NCI-H2196 treated with DMSO at 0.1 percent for 48 hours (cell line): ENCODE results near the gene FAM53C.
A peak's percentile ranks its signal among the peaks of the same experiment; 100 is the strongest.

Source experiments
- DNase-seq: peaks from one replicate; lab custom pipeline; 2025; ENCODE audit not compliant: unreplicated experiment; lab: John Stamatoyannopoulos, UW

Gene FAM53C

GRCh38 chr5:138351056-138351455, 13.0 kb downstream of the FAM53C start:
- DNase-seq: no peak

- no peak for DNase-seq
Observed at GRCh38 chr5:138351517-138351916, 13.5 kb downstream of the FAM53C start.

DNA sequence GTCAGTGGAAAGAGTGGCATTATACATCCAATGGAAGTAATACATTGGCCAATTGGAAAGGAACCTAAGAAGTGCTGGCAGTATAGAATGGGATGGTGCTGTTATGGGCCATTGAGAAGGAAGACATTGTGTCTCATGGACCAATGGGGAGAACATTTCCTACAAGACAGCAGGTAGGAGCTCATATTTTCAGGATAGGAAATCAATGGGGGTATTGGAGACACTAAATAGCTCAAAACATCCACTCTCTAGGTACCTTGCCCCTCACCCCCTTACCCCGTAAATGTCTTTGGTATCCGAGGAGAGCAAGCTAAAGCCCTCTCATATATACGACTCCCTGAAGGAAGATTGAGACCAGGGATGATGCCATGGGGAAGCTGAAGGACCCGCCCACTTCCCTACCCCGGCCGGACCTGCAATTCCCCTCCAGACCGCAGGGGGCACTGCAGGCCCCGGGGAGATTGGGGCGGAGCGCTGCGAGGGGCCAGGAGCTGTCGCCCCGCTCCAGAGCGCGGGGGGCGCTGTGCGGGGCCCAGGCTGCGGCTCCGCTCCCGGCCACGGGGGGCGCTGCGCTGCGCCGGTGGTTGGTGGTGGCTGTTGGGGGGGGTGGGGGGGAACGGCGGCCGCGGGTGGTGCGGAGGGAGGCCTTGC, 14.1 kb downstream of the FAM53C start, which contains the start of gene KDM3B:
TSS of gene KDM3B (plus strand) at position 615 of the 651 bp plus-strand sequence. CDS start 111 bp downstream, outside the sequence.
- DNase-seq: peak; percentile 84

DNA sequence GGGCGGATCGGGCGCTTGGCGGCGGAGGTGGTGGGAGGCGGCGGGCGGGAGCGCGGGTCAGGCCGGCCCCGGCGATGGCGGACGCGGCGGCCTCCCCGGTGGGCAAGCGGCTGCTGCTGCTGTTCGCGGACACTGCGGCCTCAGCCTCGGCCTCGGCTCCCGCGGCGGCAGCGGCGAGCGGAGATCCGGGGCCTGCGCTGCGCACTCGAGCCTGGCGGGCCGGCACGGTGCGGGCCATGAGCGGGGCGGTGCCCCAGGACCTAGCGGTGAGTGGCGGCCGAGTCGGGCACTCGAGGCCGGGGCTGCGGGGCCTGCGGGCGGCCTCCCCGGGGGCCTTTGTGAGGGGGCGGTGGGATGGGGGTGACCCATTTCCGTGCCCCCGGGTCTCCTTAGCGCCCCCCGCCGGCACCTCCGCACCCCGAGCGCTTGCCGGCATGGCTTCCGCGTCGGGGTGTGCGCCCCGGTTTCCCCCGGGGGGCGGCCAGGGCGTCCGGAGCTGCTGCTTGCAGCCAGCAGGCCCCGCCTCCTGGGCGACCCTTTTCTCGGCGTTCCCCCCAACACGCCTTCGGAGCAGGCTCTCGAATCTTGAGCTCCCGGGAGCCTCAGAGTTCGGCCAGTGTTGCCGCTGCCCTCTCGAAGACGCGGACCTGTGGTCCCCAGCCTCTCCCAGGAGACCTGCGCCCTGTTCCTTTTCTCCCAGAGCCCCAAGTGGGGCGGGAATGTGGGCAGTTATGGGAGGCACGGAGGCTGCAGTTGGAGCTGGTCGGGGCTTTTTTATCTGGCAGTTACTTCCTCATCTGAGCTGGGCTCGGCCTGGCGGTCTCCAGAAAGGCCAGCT, 14.9 kb downstream of the FAM53C start:
- DNase-seq: no peak

GRCh38 chr5:138353560-138354080, 15.6 kb downstream of the FAM53C start:
- DNase-seq: no peak

DNA sequence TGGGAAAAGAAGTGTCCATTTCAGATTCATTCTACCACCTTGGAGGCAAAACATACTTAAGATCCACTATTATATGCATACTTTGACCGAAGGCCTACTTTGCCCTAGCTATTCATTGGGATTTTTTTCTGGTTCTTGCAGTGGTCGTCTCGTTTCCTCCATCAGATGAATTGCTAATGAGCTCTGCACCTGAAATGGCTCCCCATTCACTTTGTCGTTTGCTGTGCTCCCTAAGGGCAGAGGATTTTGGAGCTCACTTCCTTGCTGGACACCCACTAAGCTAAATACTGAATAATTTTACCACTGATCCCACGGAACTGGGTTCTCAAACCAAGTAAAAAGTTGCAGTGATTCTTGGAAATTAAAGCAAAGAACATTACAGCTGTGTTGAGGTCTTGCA, 16.3 kb downstream of the FAM53C start:
- DNase-seq: no peak

DNA sequence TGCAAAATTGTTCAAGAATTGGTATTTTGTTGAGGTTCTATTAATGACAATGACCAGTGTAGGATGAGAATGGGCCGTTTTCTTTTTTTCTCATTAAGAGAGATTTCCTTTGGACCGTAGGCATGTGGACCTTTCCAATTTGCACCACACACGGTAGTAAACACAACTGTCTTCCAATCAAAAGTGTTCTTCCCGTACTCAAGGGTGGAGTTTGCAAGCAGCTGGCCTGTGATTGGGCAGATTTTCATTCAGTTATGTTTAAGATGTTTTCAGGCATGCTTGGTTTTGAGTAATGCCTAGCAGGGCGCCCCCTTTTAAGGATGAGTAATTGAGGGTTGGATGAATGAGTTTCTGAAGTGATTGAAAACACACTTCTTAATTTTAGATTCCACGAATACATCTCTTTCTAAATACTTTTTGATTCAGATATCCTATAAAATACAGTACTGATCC, 16.9 kb downstream of the FAM53C start:
- DNase-seq: no peak

DNA sequence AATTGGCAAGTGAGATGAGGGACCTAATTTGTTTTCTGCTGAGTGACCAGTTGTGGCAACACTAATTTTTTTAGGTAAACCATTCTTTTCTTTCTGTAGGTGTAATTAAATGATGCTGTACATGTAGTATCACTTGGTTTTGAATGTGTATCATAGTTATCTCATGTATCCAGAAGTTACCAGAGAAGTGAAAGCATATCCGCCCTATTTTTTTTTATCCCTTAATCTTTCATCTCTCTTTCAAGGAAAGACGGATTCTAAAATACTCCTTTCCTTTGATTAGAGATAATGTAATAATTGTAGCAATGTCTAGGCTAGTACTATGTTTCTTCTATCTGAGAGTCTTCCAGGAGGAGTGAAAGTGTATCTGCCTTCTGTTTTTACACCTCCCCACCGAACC, 21.6 kb downstream of the FAM53C start:
- DNase-seq: no peak

- no peak for DNase-seq
Observed at GRCh38 chr5:138360941-138361452, 22.9 kb downstream of the FAM53C start.

DNA sequence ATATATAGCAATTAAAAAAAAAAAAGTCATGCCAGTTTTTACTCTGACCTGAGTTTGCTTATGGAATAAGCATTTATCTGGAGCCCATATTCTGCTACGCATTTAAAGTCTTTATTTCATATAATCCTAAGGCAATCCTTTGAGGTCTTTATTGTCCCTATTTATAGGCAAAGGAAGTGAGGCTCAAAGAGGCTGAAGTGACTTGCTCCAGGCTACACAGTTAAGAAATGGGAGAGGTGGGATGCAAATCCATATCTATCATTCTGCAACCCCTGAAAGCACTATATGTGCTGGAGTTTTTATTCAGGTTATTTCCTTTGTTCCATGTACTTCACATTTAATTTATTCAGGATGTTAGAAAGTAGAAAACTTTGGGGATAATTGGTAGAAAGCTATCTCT, 26.5 kb downstream of the FAM53C start:
- no peak for DNase-seq

GRCh38 chr5:138366632-138367382, 28.7 kb downstream of the FAM53C start:
- DNase-seq: no peak

DNA sequence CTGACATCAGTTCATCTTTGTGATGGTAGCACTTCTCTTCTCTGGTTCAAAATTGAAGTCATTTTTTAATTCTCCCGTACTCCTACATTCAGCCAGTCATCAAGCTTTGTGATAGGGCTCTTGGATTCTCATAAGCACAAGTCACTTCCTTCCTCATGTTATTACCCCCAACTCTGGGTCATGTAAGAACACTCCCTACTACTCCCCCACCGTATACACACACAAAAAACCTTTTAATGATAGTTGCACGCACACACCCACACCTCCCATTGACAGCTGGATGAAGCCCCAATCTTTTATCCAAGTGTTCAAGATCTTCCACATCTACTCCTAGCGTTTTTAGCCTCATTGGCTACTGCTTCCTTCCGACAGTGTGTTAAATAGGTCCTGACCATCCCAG, 31.2 kb downstream of the FAM53C start:
- DNase-seq: no peak

DNA sequence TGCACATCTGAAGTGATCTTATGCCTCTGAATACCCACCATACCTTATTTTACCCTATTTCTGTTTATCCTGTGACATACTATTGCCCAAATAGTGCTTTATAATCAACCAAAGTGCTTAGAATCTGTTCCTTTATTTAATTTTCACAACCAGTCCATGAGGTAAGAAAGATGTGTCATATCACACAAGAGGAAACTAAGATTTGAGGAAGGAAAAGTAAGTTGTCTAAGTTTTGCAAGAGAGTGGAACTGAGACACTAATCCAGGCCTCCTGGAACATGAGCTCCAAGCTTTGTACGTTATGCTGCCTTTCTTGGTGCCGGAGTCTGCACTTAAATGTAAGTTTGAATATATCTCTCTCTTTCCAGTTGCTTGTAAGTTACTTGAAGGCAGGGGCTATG, 31.6 kb downstream of the FAM53C start:
- DNase-seq: no peak

- no peak for DNase-seq
Observed at GRCh38 chr5:138370537-138370936, 32.5 kb downstream of the FAM53C start.

- no peak for DNase-seq
Observed at GRCh38 chr5:138371454-138371853, 33.4 kb downstream of the FAM53C start.

- DNase-seq: no peak
Observed at GRCh38 chr5:138372225-138372624, 34.2 kb downstream of the FAM53C start.

DNA sequence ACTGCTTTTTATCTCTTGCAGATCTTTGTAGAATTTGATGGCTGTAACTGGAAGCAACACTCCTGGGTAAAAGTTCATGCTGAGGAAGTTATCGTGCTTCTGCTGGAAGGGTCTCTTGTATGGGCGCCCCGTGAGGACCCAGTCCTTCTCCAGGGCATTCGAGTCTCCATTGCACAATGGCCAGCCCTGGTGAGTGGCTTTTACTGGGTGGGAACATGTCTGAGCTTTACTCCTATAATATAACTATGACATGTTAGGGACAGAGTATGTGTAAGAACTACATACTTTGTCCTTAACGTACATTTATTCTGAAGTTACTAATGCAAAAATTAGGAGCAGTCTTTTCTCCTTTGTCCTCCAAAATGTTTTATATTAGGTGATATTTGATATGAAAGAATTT, 34.6 kb downstream of the FAM53C start:
- DNase-seq: no peak

GRCh38 chr5:138382347-138382746, 44.3 kb downstream of the FAM53C start:
- DNase-seq: no peak

- DNase-seq: no peak
Observed at GRCh38 chr5:138385660-138386059, 47.6 kb downstream of the FAM53C start.

GRCh38 chr5:138386290-138386689, 48.2 kb downstream of the FAM53C start:
- DNase-seq: no peak

- DNase-seq: no peak
Observed at GRCh38 chr5:138389332-138389731, 51.3 kb downstream of the FAM53C start.
